ENCODE results near the gene A4GALT. TPM values are rescaled to one million over a fixed set of nuclear protein-coding genes. Genes with fewer than 3 reads are reported as not detected.
A peak's percentile ranks its signal among the peaks of the same experiment; 100 is the strongest.

The A4GALT gene
- total and polyA plus RNA-seq, 10 of the 15 experiments (the other 5 are each of a cell fraction or from before 2014, with no cell fraction given), result 0.04 to 3.9 (median 2.3) TPM; not detected in 1

- TF ChIP-seq JUND (IDR thresholded peaks at IDR 0.05; ENCODE audit: low read depth, low read length) (no peak), BCL3 (IDR thresholded peaks at IDR 0.05; ENCODE audit: borderline replicate concordance, insufficient read depth, low read depth, low read length, poor library complexity, severe bottlenecking) (peak; percentile 93), NKRF (conservative IDR thresholded peaks at IDR 0.05) (no peak), ZNF207 (IDR thresholded peaks at IDR 0.05; ENCODE audit: borderline replicate concordance) (peak; percentile 61; the same call in 1 of the 2 replicates), PAX5 (IDR thresholded peaks at IDR 0.05; ENCODE audit: borderline replicate concordance, low read depth, low read length) (peak; percentile 100), NR2C1 (IDR thresholded peaks at IDR 0.05) (peak; percentile 39; the same call in 1 of the 2 replicates), CEBPB (IDR thresholded peaks at IDR 0.05; ENCODE audit: borderline replicate concordance in 1 of 2, low read depth in 2 of 2, low read length in 2 of 2) (no peak), SREBF1 (IDR thresholded peaks at IDR 0.05; ENCODE audit: low read length) (no peak), RUNX3 (IDR thresholded peaks at IDR 0.05; ENCODE audit: low read length) (peak; percentile 94), SIX5 (IDR thresholded peaks at IDR 0.05; ENCODE audit: low read depth, low read length, severe bottlenecking) (no peak), TARDBP (IDR thresholded peaks at IDR 0.05; ENCODE audit: borderline replicate concordance) (peak; percentile 38; the same call in 1 of the 2 replicates), ATF7 (IDR thresholded peaks at IDR 0.05; ENCODE audit: low read depth) (peak; percentile 67), IKZF1 (conservative IDR thresholded peaks at IDR 0.05) (peak; percentile 98), SMC3 (IDR thresholded peaks at IDR 0.05; ENCODE audit: borderline replicate concordance, low read length) (no peak), TAF1 (IDR thresholded peaks at IDR 0.05; ENCODE audit: borderline replicate concordance, low read depth, low read length) (no peak), CHD1 (IDR thresholded peaks at IDR 0.05; ENCODE audit: low read depth, low read length) (no peak), RB1 (IDR thresholded peaks at IDR 0.05; ENCODE audit: borderline replicate concordance) (no peak), ZNF217 (IDR thresholded peaks at IDR 0.05) (peak; percentile 82), BMI1 (IDR thresholded peaks at IDR 0.05; ENCODE audit: borderline replicate concordance) (peak; percentile 75), ZBTB40 (IDR thresholded peaks at IDR 0.05; ENCODE audit: borderline replicate concordance) (no peak), SREBF2 (IDR thresholded peaks at IDR 0.05; ENCODE audit: low read length) (no peak)
Observed at GRCh38 chr22:42769574-42770447, 49.1 kb upstream of the A4GALT start (continued).
